ENCODE data around the gene CPT1A.

DNA sequence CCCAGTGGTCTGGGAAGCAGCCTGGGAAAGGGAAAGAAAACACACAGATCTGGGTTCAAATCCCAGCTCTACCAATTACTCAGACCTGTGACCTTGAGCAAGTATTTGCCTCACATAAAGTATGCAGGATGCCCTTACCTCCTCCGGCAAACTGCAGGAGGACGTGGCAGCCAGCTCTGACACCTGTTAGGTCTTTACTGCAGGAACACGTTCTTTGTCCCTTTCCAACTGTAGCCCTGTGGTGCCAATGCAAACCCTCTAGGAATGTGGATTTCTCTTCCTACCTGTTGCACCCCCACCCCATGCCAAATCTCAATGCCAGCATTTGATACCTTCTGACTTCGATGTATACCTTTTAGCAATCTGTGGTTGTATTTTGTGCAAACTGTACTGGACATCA is 6.0 kb downstream of the CPT1A start:
- TF ChIP-seq POLR2A (IDR thresholded peaks at IDR 0.05) (no peak), CTCF (IDR thresholded peaks at IDR 0.05) (no peak), EP300 (IDR thresholded peaks at IDR 0.05) (no peak)

Measured in ovary (tissue), 3 donors.